AG09309 (cell line): Measurements from ENCODE around the gene EXOC4.

ENCODE experiments used
- DNase-seq: peaks from one replicate; pipeline ENCODE4 v3.0.0-alpha.2; 2010; ENCODE audit warnings: low read depth
- H3K4me3 ChIP-seq: 2 replicates; pipeline ENCODE4 v1.5.1; 2011; ENCODE audit warnings: mild to moderate bottlenecking, low read depth, low read length, moderate library complexity; ENCODE audit not compliant: control insufficient read depth
- CTCF ChIP-seq: IDR thresholded peaks from 2 replicates; pipeline ENCODE4 v1.5.1; 2011; ENCODE audit warnings: mild to moderate bottlenecking, low read depth, low read length, inconsistent platforms; ENCODE audit not compliant: insufficient read depth, control insufficient read depth; ENCODE audit errors: missing control alignments

The EXOC4 gene

GRCh38 chr7:133512560-133512959, 259.7 kb downstream of the EXOC4 start:
- no peak overlapping the region for H3K4me3 ChIP-seq
- TF ChIP-seq CTCF = no peak
- peak; percentile 17 for DNase-seq

- no peak for TF ChIP-seq CTCF
- no peak overlapping the region for H3K4me3 ChIP-seq
- peak; percentile 10 for DNase-seq
These were observed 260.7 kb downstream of the EXOC4 start for GRCh38 chr7:133513608-133514007.

- DNase-seq = no peak
- no peak for TF ChIP-seq CTCF
- H3K4me3 ChIP-seq = no peak overlapping the region
These were observed 261.7 kb downstream of the EXOC4 start for GRCh38 chr7:133514551-133514950.

GRCh38 chr7:133517766-133518165, 264.9 kb downstream of the EXOC4 start:
- no peak for TF ChIP-seq CTCF
- DNase-seq = no peak
- H3K4me3 ChIP-seq = no peak overlapping the region

GRCh38 chr7:133518718-133519117, 265.8 kb downstream of the EXOC4 start:
- no peak for DNase-seq
- no peak for TF ChIP-seq CTCF
- no peak overlapping the region for H3K4me3 ChIP-seq

GRCh38 chr7:133520248-133520647, 267.4 kb downstream of the EXOC4 start:
- TF ChIP-seq CTCF = no peak
- no peak overlapping the region for H3K4me3 ChIP-seq
- no peak for DNase-seq

GRCh38 chr7:133522501-133522900, 269.6 kb downstream of the EXOC4 start:
- H3K4me3 ChIP-seq = no peak overlapping the region
- TF ChIP-seq CTCF = no peak
- DNase-seq = no peak
